GM18502 (cell line): ENCODE data around the gene UGT1A6.

Experiments
- ATAC-seq: cut with Tn5 transposase; IDR thresholded peaks from one replicate; pipeline ENCODE4 v1.9.1; 2021; ENCODE audit warnings: mild to moderate bottlenecking; ENCODE audit not compliant: unreplicated experiment, poor library complexity

The UGT1A6 gene

DNA sequence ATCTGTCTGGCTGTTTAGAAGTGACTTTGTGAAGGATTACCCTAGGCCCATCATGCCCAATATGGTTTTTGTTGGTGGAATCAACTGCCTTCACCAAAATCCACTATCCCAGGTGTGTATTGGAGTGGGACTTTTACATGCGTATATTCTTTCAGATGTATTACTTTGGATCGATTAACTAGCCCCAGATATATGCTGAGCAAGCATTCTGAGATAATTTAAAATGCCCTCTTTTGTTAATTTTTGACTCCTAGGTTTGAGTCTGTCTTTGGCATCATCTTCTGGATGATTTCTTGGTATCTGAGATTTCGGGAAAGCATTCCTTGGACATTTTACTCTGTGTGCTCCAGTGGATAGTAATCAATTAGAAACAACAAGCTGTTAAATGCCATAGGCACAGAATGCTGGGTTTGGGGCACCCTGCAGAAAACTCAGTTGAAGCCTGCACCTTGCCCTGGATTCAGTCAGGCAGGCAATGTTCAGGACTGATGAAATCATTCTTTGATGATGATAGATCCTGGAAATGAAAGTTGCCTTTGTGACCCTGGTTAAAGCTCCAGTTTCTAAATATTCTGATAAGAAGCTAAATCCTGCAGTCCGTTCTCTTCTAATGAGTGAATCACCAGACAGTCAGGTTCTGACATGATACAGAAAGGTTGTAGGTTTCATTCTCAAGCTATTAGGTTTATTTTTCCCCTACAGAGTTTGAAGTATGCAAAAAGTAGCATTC, 68.5 kb downstream of the UGT1A6 start:
- ATAC-seq, result no peak

DNA sequence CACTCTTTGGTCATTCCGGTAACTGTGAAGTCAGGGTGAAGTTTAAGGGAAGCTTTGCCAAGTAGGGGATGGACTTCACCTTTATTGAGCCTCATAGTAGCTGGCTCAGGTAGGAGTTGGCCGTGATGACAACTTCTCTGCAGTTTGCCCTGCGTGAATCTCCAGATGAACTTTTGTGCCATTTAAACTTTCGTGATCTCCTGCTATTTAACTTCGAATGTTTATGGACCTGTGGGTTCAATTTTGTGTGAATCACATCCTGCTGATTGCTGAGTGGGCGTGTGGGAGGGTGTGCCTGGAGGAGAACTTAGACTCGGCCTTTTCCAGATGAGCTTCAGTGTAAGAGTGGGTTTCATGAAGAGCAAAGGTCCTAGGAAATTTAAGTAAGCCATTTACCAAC, 71.6 kb downstream of the UGT1A6 start:
- no peak for ATAC-seq

DNA sequence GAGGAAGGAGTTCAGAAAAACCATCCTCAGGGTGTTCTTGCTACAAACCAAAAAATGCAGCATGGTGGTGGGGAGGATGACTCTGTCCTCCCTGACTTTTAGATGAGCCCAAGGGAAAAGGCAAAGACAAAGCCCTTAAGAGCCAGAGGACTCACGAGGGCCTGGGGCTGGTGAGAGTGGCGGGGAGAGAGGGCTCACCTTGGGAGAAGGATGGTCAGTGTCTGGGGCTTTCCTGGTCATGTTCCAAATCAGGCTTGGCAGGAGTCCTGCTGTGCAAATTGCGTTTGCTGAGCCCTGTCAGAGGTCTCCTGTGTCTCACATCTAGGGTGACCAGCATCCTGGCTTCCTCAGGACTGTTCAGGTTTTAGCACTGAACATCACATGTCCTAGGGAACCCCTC, 72.1 kb downstream of the UGT1A6 start:
- ATAC-seq, result no peak

DNA sequence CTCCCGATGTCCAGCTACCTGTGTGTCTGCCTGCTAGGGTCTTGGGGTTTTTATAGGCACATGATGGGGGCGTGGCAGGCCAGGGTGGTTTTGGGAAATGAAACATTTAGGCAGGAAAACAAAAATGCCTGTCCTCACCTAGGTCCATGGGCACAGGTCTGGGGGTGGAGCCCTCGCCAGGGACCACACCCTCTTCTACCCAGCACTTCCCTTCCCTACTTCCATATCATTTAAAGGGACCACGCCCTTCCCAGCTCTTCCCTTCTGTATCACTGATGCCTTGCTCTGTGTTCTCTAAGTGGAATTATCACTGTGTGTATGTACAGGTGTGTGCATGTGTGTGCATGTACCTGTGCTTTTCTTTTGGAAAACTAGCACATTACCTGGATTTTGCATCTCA, 73.7 kb downstream of the UGT1A6 start:
- no peak for ATAC-seq

DNA sequence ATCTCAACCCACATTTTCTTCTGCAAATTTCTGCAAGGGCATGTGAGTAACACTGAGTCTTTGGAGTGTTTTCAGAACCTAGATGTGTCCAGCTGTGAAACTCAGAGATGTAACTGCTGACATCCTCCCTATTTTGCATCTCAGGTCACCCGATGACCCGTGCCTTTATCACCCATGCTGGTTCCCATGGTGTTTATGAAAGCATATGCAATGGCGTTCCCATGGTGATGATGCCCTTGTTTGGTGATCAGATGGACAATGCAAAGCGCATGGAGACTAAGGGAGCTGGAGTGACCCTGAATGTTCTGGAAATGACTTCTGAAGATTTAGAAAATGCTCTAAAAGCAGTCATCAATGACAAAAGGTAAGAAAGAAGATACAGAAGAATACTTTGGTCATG, 75.4 kb downstream of the UGT1A6 start:
- no peak for ATAC-seq

DNA sequence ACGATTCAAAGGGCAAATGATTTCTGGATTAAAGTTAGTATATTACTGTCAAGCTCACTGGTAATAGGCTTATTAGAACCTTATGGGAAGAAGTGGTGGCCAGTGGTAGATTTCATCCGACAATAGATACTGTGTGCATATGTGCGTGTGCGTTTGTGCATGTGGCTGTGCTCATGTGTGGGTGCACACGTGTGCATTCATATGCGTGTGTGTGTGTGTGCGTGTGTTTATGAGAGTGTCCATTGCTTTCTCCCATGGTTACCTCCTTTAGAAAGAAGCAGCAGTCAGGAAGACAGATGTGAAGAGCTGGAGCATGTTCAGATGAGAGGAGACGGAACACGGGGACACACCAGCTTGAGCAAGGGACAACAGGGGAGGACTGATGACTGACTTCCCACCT, 76.6 kb downstream of the UGT1A6 start:
- no peak for ATAC-seq

DNA sequence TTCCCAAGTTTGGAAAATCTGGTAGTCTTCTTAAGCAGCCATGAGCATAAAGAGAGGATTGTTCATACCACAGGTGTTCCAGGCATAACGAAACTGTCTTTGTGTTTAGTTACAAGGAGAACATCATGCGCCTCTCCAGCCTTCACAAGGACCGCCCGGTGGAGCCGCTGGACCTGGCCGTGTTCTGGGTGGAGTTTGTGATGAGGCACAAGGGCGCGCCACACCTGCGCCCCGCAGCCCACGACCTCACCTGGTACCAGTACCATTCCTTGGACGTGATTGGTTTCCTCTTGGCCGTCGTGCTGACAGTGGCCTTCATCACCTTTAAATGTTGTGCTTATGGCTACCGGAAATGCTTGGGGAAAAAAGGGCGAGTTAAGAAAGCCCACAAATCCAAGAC, 79.5 kb downstream of the UGT1A6 start:
- ATAC-seq, result no peak

DNA sequence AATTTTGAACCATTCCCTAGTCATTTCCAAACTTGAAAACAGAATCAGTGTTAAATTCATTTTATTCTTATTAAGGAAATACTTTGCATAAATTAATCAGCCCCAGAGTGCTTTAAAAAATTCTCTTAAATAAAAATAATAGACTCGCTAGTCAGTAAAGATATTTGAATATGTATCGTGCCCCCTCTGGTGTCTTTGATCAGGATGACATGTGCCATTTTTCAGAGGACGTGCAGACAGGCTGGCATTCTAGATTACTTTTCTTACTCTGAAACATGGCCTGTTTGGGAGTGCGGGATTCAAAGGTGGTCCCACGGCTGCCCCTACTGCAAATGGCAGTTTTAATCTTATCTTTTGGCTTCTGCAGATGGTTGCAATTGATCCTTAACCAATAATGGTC, 79.9 kb downstream of the UGT1A6 start:
- no peak for ATAC-seq

DNA sequence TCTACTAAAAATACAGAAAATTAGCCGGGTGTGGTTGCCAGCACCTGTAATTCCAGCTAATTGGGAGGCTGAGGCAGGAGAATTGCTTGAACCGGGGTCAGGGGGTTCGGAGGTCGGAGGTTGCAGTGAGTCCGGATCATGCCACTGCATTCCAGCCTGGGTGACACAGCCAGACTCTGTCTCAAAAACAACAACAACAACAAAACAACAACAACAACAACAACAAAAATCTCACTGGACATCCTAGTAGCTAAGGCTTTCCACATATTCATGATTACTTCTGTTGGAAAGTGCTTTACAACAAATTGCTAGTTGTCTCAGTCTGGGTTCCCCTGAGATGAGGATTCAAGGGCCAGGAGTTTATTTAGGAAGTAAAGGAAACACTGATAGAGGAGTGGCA, 81.2 kb downstream of the UGT1A6 start:
- ATAC-seq, result no peak

DNA sequence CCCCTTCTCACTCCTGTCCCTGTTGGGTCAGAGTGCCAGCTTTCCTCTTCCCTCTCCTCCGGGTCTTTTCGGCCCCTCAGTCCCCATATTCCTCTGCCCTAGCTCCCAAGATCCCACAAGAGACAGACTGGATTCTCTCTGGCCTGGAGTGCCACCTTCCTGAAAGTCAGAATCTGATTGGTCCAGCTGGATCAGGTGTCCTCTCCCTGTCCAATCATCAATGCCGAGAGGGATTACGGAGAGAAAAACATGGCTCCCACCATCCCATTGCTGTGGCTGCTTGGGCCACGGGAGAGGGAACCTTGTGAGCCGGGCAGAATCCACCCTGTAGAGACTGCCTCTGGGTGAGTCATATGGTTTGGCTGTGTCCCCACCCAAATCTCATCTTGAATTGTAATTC, 82.7 kb downstream of the UGT1A6 start:
- no peak for ATAC-seq

DNA sequence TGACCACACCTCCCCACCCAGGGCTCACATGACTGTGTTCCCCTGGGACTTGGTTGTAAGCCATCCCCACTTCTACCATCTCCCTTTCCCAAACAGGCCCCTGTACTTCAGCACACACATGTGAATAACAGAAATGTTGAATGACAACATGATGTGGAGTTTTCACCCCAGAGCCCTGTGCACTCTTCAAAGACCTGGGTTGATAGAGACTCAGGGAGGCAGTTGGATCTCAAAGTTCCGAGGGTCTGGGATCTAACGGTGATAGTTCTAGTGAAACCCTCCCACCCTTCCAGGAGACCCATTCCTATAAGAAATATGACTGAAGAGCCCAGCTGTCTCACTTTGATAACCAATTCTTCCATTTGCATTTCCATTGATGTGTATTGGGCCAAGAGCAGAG, 85.3 kb downstream of the UGT1A6 start, which contains the start of gene MROH2A:
Gene MROH2A (plus strand): TSS at position 301 of the 400 bp plus-strand sequence. CDS start 1,029 bp downstream, outside the sequence.
- no peak for ATAC-seq

DNA sequence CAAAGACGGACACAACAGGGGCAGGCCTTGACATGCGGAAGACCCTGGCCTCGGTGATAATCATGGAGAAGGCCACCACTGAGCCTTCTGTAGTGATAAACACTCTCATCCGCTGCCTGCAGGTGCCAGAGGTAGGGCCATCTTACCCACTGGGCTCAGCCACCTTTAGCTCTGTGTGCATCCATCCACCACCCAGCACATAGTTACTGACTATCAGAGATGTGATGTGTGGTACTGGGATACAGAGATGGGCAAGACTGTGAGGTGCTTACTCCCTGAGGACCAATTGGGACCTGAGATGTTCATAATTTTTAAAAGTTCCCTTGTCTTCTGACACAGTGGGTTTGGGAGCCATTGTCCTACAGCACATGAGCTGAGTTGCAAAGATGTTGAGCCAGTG, 87.0 kb downstream of the UGT1A6 start:
- ATAC-seq, result no peak

DNA sequence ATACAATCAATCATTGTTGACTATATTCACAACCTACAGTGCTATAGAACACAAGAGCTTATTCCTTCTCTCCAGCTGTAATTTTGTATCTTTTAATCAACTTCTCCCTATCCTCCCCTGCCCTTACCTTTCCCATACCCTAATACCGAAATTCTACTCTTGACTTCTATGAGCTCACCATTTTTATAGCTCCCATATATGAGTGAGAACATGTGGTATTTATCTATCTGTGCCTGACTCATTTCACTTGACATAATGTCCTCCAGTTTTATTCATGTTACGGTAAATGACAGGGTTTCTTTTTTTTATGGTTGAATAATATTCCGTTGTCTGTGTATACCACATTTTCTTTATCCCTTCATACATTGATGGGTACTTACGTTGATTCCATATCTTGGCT, 88.1 kb downstream of the UGT1A6 start:
- no peak for ATAC-seq

DNA sequence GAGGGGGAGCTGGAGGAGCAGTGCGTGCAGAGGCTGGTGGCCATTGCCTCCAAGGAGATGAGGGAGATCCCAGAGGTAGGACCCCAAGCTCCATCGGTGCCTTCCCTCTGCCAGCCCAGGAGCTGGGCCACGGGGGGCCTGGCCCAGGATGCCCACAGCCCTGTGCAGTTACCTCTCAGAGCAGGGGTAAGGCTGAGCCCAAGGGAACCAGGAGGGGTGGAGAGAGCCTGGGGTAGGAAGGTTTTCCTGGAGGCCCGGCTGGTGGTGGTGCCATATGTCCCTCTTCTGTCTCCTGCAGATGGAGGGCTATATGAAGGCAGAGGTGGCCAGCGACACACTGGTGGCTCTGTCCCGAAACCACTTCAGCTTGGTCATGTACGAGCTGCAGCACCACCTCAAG, 96.9 kb downstream of the UGT1A6 start:
- ATAC-seq, result no peak

DNA sequence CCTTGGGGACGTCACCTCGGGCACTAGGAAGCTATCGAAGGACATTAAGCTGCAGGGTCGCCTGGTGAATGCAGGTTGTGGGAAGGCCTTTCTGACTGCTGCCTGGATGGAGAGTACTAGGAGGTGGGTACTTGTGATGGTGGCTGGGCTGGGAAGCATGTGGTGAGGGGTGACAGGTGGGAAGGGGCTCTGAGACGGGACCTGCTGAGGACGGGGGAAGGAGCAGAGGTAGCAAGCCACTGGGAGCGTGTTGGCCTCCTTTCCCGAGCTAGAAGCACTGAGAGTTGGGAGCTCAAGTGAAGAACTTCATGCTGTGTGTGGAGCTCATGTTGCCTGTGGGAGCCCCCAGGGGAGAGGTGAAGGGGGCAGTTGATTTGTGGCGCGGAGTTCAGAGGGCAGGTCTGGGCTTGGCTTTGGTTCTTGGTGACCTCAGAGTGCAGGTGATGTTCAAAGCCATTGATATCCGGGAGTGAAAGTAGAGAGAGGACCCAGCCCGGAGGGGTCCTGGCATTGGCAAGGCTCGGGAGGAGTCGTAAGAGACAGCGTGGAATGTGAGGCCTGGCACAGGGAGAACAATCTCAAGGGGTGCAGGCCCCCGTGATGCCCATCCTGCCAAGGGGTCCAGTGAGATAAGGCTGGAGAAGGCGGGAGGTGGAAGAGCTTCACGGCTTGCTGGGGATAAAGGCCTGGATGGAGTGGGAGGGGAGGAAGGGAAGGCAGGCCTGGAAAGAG, 98.6 kb downstream of the UGT1A6 start:
- ATAC-seq, result no peak

DNA sequence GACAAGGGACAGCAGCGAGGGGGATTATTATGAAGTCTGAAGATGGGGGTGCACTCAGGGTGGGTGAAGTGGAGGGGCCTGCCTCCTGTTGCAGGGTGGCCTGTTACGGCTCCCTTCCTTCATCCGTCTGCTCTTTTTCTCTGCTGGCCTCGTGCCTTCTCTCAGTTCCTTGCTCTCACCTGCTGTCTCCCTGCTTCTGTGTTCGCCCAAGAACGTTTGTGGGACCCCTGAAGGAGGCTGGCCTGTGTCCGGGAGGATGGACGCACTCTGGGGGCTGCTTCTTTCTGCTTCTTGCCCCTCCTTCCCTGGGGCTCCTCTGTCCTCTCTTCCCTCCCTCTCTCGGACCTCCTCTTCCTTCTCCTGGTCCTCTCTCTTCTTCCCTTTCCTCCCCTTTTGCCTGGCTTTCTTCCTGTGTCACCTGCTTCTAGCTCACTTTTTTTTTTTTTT, 99.2 kb downstream of the UGT1A6 start:
- no peak for ATAC-seq

DNA sequence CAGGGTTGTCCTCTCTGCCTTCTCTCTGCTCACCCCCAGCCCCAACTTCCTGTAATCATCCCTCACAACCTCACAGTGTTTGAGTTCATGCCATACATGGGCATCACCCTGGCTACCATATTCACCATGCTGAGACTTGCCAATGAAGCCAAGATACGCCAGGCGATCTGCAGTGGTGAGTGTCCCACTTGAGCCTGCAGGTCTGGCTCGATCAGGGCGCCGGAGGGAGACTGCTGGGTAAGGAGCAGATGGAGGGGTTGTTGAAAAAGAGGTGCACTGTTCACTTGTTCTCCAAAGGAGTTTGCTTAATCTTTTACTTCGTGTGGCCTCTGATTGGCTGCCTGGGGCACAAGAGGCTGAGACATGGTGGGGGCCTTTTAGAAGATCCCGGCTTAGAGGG, 100.0 kb downstream of the UGT1A6 start:
- no peak for ATAC-seq

DNA sequence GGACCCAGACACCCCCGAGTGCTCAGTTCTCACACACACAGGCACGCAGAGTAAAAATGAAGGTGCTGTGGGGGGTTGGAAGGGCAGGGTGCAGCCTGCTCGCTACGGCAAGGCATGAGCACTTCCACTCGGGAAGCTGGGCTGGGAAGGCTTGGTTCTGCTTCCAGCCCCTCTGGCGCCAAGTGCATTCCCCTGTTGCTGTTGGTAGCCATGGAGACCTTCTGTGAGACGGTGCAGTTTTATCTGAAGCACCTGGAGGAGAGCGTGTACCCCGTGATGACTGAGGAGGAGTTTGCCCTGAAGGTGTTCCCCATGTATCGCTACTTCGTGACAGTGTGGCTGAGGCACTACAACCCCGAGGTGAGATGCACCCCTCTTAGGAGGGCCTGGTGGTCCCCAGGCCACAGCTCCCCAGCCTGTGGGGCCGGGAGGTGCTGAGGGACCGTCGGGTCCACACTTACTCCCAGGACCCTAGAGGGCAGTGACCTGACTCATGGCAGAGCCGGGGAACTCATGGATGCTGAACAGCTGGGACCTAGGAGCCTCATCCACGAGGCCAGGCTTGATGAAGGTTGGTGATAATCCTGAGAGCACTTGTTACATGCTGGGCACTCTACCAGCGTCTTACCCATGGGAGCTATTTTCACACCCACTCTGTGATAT, 100.9 kb downstream of the UGT1A6 start:
- no peak for ATAC-seq

DNA sequence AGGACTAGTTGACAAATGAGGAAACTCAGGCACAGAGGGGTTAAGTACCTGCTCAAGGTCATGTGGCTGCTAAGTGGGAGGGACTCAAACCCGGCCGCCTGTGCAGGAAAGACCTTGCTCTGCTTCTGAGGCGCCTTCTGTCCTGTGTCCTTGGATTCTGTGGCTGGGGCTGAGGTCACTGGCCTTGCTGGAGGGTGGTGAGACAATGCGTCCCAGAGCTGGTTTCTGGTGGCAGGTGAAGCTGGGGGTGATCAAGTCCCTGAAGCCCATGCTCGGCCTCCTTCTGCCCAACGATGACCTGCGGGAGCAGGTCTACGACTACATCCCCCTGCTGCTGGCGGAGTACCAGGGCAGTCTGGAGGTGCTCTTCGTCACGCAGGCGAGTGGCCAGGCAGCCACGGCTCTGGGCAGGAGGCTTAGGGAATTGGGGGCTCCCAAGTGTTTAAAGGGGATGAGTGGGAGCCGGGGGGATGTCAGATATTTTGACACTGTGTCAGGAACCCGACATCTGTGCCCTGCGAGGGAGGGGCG, 101.5 kb downstream of the UGT1A6 start:
- ATAC-seq, result no peak

DNA sequence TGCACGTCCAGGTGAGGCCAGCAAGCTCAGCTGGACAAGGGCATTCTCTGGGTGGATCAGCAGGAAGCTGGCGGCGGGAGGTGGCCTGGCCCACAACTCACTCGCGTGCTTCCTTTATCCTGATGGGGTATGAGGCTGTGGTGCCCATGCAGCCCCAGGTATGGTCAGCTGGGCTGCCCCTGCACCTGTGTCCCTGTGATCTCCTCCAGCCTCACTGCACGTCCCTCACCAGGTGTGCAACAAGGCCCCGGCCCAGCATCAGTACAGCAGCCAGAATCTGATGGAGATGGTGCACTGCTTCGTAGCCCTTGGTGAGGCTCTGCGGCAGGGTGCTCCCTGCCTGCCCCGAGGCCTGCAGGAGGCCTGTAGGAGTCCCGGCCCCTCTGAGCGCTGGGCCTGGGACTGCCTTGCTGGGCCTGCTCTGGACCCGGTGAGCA, 103.1 kb downstream of the UGT1A6 start:
- ATAC-seq, result no peak

DNA sequence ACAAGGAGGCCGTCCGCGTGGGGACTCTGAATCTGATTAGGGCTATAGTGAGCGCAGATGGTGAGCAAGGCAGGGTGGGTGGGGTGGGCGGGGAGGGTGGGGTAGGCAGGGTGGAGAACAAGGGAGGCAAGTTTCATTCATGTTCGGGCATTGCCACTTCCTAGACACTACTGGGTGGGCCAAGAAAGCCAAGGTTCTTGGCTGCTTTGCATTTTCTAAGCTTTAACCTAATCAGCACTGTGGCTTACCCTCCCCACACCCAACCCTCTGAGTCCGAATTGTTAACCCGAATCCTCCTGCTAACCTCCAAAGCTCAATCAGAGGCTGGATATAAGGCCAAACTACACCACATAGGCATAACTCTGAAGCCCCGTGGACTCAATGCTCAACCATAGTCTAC, 103.6 kb downstream of the UGT1A6 start:
- no peak for ATAC-seq
